Sigmoid colon (tissue), 4 donors: ENCODE data around the gene SKOR2.

Experiments
- EP300 ChIP-seq, 4 donors: sonication (generic); formaldehyde crosslinking; IDR thresholded peaks; one replicate each; pipeline ENCODE4 v1.6.1; 2017; ENCODE audit warnings: antibody characterized with exemption in 4 of 4
- POLR2A ChIP-seq, 2 donors: fragments of 450-650 bp; IDR thresholded peaks; one replicate each; pipeline ENCODE4 v1.6.1; 2016; ENCODE audit warnings: antibody characterized with exemption in 2 of 2, mild to moderate bottlenecking in 2 of 2, moderate library complexity in 2 of 2

DNA sequence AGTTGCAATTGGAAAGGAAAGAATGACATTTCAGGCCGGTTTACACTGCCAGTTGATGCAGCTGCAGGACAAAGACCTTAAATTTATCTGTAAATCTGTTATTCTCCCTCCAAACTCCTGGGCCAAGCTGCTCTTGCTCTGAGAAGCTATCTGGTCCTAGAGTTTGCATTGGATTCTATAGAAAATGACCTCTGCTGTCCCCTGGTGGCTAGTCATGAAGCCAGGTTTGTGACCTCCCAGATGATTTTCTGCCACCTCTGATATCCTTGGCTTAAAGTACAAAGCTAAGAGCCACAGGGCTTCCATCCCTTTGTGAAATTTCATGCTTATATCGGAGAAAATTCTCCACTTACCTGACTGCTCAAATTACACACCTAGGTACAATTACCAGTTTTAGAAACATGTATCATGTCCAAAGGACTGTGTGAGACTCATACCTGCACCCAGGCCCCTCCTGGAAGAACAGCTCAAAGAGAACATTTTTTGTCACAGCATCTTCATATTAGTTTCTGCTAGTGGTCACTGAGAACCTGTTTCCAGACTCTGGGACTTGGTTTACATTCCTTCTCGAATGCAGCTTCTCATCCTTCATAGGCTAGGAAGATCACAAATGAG is 46.4 kb downstream of the SKOR2 start:
- no peak for TF ChIP-seq POLR2A (IDR thresholded peaks at IDR 0.05)
- no peak for TF ChIP-seq EP300 (IDR thresholded peaks at IDR 0.05)
